HFFc6 (cell line): Measurements from ENCODE around the gene ALCAM. TPM values are rescaled to one million over a fixed set of nuclear protein-coding genes. Genes with fewer than 3 reads are reported as not detected.
A peak's percentile ranks its signal among the peaks of the same experiment; 100 is the strongest.

Experiments
- DNase-seq: peaks from one replicate; pipeline ENCODE4 v3.0.0-alpha.2; 2018
- H3K27ac Mint-ChIP-seq: 2 replicates; pipeline ENCODE4 v1.8.0; 2020; ENCODE audit warnings: mild to moderate bottlenecking, mixed read lengths
- H3K27me3 Mint-ChIP-seq: 2 replicates; pipeline ENCODE4 v1.8.0; 2021; ENCODE audit warnings: mild to moderate bottlenecking, moderate library complexity, mixed read lengths; ENCODE audit not compliant: insufficient read depth
- H3K36me3 Mint-ChIP-seq: 2 replicates; pipeline ENCODE4 v1.8.0; 2021; ENCODE audit warnings: low read depth, mixed read lengths
- H3K4me1 Mint-ChIP-seq: 2 replicates; pipeline ENCODE4 v1.8.0; 2020; ENCODE audit warnings: low read depth, mixed read lengths
- H3K4me3 Mint-ChIP-seq: 2 replicates; pipeline ENCODE4 v1.8.0; 2020; ENCODE audit warnings: mild to moderate bottlenecking, moderate library complexity, mixed read lengths
- H3K9me3 Mint-ChIP-seq: 2 replicates; pipeline ENCODE4 v1.8.0; 2020; ENCODE audit warnings: mild to moderate bottlenecking, mixed read lengths
- CTCF ChIP-seq: fragments of 200-600 bp; sonication (generic); IDR thresholded peaks from 2 replicates; pipeline ENCODE4 v1.5.0; 2021; ENCODE audit warnings: antibody characterized with exemption, mild to moderate bottlenecking
- total RNA-seq, 6 experiments: library from RNA; stranded (reverse); fragmentation: NEBNext Ultra II Directional; extraction: Animal tissue kit (Norgen Biotek cat#: 25700); gene quantifications; 2 replicates in 1 of 6; 3 replicates in 5 of 6; pipeline ENCODE4 v1.2.3, GENCODE V29; 2021

The ALCAM gene
- total RNA-seq, 6 experiments from 2014 or later: 307 to 420 (median 361) TPM

- H3K4me3 Mint-ChIP-seq: peak overlapping the region; percentile 65
- H3K27me3 Mint-ChIP-seq: no peaks in the 10 kb centered on the region
- H3K9me3 Mint-ChIP-seq: no peaks in the 10 kb centered on the region; the same call in 1 of the 2 replicates
- no peak for TF ChIP-seq CTCF
- peaks cover 4% of the 10 kb centered on the region; the same call in 1 of the 2 replicates for H3K36me3 Mint-ChIP-seq
- peak; percentile 73 for DNase-seq
- peaks cover 88% of the 10 kb centered on the region for H3K4me1 Mint-ChIP-seq
- H3K27ac Mint-ChIP-seq: peak overlapping the region; percentile 71
These were observed 14.9 kb upstream of the ALCAM start for GRCh38 chr3:105351821-105352220.

- H3K9me3 Mint-ChIP-seq: no peaks in the 10 kb centered on the region; the same call in 1 of the 2 replicates
- DNase-seq: no peak
- H3K4me1 Mint-ChIP-seq: peaks cover 96% of the 10 kb centered on the region
- no peak overlapping the region for H3K4me3 Mint-ChIP-seq
- no peak for TF ChIP-seq CTCF
- H3K27me3 Mint-ChIP-seq: no peaks in the 10 kb centered on the region
- peak overlapping the region; percentile 94; the same call in 1 of the 2 replicates for H3K27ac Mint-ChIP-seq
- H3K36me3 Mint-ChIP-seq: peaks cover 4% of the 10 kb centered on the region; the same call in 1 of the 2 replicates
These were observed 13.7 kb upstream of the ALCAM start for GRCh38 chr3:105352976-105353375.

GRCh38 chr3:105353485-105354161, 13.1 kb upstream of the ALCAM start:
- peak; percentile 56 for DNase-seq
- no peak; the same call in 1 of the 2 replicates for TF ChIP-seq CTCF
- no peaks in the 10 kb centered on the region for H3K27me3 Mint-ChIP-seq
- H3K4me3 Mint-ChIP-seq: peak overlapping the region; percentile 82
- H3K27ac Mint-ChIP-seq: peak overlapping the region; percentile 94
- no peaks in the 10 kb centered on the region; the same call in 1 of the 2 replicates for H3K9me3 Mint-ChIP-seq
- peaks cover 96% of the 10 kb centered on the region for H3K4me1 Mint-ChIP-seq
- peaks cover 4% of the 10 kb centered on the region; the same call in 1 of the 2 replicates for H3K36me3 Mint-ChIP-seq

- H3K4me1 Mint-ChIP-seq: peaks cover 96% of the 10 kb centered on the region
- H3K4me3 Mint-ChIP-seq: peak overlapping the region; percentile 82
- TF ChIP-seq CTCF: no peak
- H3K27me3 Mint-ChIP-seq: no peaks in the 10 kb centered on the region
- H3K36me3 Mint-ChIP-seq: peaks cover 4% of the 10 kb centered on the region; the same call in 1 of the 2 replicates
- no peaks in the 10 kb centered on the region; the same call in 1 of the 2 replicates for H3K9me3 Mint-ChIP-seq
- no peak for DNase-seq
- peak overlapping the region; percentile 94 for H3K27ac Mint-ChIP-seq
These were observed 12.3 kb upstream of the ALCAM start for GRCh38 chr3:105354429-105354828.

- H3K4me1 Mint-ChIP-seq: peaks cover 96% of the 10 kb centered on the region
- H3K27ac Mint-ChIP-seq: peak overlapping the region; percentile 94
- H3K9me3 Mint-ChIP-seq: no peaks in the 10 kb centered on the region; the same call in 1 of the 2 replicates
- peak; percentile 68 for DNase-seq
- H3K27me3 Mint-ChIP-seq: no peaks in the 10 kb centered on the region
- H3K36me3 Mint-ChIP-seq: peaks cover 4% of the 10 kb centered on the region; the same call in 1 of the 2 replicates
- H3K4me3 Mint-ChIP-seq: peak overlapping the region; percentile 4
- no peak for TF ChIP-seq CTCF
These were observed 11.2 kb upstream of the ALCAM start for GRCh38 chr3:105355408-105356061.
